Hepatic stellate cell (primary cell): Measurements from ENCODE around the gene DNAI4.
"Not testable (repeated sequence)": the region's sequence is repeated elsewhere in the genome, so short reads cannot be mapped to it uniquely, and the experiment has no call there.

Experiments
- DNase-seq: peaks from one replicate; pipeline ENCODE4 v3.0.0; 2011; ENCODE audit warnings: low spot score

Gene DNAI4

GRCh38 chr1:66929691-66929998, 5.0 kb upstream of the DNAI4 start:
- no peak for DNase-seq

- DNase-seq: no peak
These were observed 4.6 kb upstream of the DNAI4 start for GRCh38 chr1:66929146-66929688.

DNA sequence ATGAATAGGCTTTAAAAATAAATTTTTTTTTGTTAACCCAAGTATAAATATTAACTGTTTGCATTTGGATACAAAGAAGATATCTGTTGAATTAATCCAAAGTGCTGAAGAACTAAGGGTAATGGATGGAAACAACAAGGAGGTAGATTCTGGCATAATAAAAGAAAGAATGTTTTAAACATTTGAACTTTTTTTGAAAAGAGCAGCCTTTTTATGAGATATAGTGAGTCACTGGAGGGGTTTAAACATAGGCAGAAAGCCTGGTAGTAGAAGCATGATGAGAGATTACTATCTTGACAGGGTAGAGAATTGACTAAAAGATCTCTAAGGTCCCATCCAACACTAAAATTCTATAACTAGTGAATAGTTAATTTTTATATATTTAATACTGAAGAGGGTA, 2.9 kb upstream of the DNAI4 start:
- no peak for DNase-seq

DNA sequence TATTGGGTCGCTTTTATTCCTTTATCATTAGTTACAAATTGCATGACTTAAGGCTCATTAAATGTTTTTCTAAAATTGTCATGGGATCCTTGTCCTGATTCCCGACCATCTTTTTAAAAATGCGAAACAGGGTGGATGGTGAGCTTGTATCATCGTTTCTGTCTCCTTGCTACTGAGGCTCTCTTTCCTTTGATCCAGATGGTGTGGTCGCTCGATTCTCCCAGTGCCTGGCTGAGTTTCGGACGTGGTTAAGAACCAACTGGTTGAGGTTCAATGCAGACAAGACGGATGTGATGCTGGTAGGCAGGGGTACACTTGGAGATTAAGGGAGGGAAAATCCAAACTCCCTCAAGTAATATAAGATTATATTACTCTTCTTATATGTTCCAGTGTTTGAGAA, 1.3 kb upstream of the DNAI4 start:
- DNase-seq: no peak

GRCh38 chr1:66925558-66925910, 878 bp upstream of the DNAI4 start:
- DNase-seq: no peak

DNA sequence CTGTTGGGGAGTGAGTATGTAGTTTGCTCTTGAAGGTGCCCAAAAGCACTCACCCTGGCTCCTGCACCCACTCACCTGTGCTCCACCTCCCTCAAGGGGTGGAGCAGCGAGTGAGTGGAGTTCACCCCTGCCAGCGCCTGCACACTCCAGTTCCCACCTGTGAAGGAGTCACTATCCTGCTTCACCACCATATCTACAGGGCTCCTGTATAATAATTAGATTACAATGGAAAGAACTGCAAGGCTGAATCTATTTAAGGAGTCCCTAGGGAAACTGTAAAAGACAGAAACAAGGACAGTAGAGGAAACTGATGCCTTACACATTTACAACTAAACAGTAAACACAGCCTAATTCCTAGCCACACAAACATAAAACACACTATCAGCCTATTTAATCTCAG, 4.1 kb downstream of the DNAI4 start:
- DNase-seq: no peak

- no peak for DNase-seq
These were observed 4.8 kb downstream of the DNAI4 start for GRCh38 chr1:66919828-66920227.

DNA sequence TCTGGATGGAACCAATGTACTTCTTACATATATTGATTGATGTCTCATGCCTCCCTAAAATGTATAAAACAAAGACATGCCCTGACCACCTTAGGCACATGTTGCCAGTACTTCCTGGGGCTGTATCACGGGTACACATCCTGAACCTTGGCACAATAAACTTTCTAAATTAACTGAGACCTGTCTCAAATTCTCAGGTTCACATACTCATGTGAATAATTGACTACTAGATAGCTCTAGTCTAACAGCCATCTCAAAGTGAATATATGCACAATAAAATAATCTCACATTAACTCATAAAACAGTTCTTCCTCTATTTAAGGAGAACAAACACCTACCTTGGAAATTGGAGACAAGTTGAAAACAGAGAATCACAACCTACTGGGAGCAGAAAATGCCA, 5.6 kb downstream of the DNAI4 start:
- DNase-seq: no peak

DNA sequence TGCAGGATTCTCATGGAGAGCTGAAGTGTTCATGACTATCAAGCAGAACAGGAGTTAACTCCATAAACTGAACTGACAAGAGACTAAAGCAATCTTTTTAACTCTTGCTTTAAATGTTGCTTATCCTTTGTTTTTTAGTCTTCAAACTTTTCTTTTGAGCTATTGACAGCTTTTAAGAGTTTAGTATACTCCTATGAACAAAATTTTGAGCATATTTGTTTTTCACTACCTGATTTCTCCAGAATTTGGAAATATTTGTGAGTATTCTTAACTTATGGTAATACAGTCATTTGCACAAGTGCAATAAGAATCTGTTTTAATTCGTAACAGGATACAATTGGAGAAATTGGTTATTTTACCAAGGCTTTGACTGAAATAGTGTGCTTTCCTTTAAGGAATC, 7.2 kb downstream of the DNAI4 start:
- no peak for DNase-seq

DNA sequence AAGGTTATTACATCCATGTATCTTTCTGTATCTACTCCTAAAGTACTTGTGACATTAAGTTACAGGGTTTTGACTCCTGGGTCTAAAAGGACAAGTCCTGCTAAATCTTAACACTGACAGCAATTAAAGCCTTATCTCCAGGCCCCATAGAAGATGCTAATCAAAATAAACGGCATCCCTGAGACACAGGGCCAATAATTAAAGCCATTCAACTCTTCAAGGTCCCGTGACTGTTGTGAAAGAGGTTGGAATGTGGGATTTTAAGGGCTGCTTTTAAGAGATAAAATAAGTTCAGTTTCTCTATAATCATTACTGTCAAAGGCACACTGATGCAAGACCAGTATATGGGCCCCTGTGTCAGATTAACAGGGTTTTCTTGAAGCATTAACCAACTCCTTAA, 8.3 kb downstream of the DNAI4 start:
- DNase-seq: no peak

DNA sequence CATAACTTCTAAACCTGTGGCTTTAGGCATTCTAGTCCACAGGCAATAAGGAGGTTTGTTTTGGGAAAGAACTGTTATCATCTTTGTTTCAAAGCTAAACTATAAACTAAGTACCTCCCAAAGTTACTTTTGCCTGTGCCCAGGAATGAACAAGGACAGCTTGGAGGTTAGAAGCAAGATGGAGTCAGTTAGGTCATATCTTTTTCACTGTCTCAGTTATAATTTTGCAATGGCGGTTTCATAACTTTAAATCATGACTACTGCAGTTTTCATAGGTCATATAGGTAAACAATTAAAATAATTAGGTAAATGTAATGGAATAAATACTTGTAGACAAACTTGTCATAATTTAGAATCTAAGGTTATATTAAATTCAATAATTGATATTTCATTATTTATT, 9.5 kb downstream of the DNAI4 start:
- not testable (repeated sequence) for DNase-seq

DNA sequence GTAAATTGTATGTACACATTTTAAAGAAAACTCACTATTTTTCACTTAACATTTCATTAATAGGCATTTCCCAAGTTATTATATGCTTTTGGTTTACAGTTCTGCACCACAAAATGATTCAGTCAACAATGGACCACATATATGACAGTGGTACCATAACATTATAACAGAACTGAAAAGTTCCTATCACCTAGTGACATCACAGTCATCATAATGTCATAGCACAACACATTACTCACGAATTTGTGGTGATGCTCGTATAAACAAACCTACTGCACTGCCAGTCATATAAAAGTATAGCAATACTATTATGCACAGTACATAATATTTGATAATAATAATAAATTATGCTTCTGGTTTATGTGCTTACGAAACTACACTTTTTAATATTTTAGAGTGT, 30.9 kb downstream of the DNAI4 start:
- DNase-seq: no peak

DNA sequence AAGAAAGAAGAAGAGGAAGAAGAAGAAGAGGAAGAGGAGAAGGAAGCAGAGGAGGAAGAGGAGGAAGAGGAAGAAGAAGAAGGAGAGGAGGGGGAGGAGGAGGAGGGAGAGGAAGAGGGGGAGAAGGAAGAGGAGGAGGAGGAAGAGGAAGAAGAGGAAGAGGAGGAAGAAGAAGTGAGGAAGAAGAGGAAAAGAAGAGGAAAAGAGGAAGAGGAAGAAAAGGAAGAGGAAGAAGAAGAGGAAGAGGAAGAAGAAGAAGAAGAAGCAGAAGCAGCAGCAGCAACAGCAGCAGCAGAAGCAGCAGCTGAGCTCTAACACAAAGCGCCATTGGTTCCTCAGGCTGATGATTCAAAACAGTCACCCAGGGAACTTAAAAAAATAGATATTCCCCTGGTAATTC, 34.0 kb downstream of the DNAI4 start:
- no peak for DNase-seq

- no peak for DNase-seq
These were observed 35.6 kb downstream of the DNAI4 start for GRCh38 chr1:66889030-66889429.

- DNase-seq: no peak
These were observed 48.0 kb downstream of the DNAI4 start for GRCh38 chr1:66876664-66877063.

- DNase-seq: no peak
These were observed 51.5 kb downstream of the DNAI4 start for GRCh38 chr1:66873111-66873510.

DNA sequence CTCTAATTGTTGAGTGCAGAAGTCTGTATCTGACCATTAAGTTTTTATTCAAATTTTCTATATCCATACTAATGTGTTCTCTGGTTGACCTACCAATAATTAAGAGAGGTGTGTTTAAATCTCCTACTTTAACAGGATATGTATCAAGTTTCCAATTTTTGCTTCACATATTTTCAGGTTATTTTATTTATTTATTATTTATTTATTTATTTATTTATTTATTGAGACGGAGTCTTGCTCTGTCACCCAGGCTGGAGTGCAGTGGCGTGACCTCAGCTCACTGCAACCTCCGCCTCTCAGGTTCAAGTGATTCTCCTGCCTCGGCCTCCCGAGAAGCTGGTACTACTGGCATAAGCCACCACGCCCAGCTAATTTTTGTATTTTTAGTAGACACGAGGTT, 52.6 kb downstream of the DNAI4 start:
- DNase-seq: not testable (repeated sequence)

- no peak for DNase-seq
These were observed 57.2 kb downstream of the DNAI4 start for GRCh38 chr1:66867501-66867900.

DNA sequence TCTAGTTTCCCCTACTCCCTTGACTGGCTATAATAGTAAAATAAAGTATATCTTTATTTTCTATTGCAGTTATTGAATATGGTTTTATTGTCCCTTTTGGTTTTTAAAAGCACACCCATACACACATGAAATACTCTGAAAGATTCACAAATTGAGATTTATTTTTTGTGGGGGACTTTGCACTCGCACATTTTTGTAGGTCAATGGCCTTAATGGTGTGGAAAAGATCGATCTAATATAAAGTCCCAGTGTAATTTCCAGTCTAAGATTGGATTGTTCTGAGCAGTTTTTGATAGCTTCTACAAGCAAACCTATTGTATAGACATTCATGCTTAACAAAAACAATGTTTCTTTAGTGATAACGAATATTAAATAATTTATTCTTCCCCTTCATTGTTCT, 64.1 kb downstream of the DNAI4 start:
- no peak for DNase-seq

GRCh38 chr1:66853379-66853778, 71.3 kb downstream of the DNAI4 start:
- no peak for DNase-seq

- DNase-seq: no peak
These were observed 71.8 kb downstream of the DNAI4 start for GRCh38 chr1:66852870-66853269.

DNA sequence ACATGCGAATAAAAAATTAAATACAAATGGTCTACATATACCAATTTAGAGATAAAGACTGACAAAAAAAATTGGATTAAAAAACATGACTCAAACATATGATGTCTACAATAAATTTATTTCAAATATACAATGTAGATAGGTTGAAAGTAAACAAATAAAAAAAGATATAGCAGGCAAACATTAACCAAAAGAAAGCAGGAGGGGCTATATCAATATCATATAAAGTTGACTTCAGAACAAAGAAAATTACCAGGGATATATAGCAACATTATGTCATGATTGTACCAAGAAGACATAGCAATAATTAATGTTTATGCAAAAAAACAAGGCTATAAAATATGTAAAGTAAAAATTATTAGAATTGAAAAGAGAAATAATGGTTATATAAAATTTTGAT, 73.7 kb downstream of the DNAI4 start:
- DNase-seq: no peak

DNA sequence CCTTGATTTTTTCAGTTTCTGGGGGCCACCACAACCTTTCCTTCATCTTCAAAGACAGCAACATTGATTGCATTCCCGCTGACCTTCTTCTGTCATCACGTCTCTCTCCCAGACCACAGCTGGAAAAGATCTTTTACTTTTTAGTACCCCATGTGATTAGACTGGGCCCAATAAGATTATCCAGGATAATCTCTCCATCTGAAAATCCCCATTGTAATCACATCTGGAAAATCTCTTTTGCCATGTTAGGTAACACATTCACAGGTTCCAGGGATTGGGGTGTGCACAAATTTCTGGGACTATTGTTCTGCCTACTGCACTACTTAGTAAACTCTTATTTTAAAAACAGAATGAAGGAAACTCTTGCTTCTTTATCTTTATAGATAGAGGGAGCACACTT, 76.5 kb downstream of the DNAI4 start:
- DNase-seq: no peak

DNA sequence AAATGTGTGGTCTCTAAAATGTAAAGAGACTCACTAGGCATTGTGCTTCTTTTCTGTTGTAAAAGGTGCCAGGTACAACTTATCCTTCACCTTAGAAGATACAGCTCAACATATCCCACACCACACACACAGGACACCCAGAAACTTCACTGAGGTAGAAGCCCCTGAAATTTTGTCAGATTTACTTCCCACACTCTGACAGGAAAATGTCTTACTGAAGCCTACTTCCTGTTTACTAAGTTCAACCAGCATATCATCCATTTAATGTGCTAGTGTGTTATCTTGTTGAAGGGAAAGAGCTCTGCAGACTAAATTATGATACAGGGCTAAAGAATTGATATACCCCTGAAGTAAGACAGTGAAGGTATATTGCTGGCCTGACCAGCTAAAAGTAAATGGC, 83.7 kb downstream of the DNAI4 start:
- DNase-seq: no peak

DNA sequence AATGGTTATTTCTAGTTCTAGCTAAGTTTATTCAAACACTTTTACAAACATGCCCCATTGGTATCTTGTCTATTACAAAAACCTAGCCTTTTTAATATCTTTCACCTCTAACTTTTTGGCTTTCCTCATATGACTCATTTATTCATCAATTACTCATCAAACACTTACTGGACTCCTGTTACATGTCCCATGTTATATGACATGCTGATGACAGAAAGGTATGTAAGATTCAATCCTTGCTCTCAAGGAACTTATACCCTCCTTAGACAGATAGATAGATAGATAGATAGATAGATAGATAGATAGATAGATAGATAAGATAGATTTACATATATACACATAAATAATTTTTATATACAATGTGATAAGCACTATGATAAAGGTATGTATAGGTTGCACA, 89.7 kb downstream of the DNAI4 start:
- no peak for DNase-seq
